ENCODE data around the gene CELF1.

The CELF1 gene

DNA sequence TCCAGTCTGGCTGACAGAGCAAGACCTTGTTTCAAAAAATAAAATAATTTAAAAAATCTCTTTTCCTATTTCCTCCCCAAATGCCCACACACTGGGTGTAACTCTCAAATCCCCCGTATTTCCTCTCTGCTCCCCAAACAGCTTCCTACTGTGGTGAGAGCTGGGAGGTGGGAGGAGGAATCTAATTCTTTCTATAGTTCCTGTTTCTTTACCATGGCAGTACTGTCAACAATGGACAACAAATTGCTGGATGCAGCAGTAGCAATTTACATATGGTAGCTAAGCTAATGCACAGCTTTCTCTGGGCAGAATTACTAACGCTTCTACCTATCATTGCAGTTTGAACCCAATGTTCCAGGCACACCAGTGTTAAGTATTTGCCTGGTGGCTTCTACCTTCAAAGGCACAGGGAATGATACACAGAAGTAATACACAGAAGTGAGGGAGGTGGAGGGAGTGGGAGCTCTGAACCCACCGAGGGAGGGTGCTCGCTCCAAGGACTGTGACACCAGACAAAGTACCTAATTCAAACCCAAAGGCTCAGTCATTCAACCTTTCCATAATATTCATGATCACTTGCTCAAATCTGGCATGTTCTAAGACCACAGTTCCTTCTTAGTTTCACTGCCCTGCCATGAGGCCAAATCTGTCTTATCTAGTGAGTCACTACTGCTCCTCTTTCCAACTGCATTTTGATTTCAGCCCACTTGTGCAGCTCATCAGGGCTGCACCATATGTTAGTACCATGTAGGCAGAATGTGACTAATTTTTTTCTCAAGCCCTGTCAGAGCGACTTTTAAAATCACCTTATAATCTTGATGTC, 37.9 kb downstream of the CELF1 start:
- DNase-seq (ENCODE audit: extremely low spot score, insufficient read length, low read depth) (no peak), FAIRE-seq (peak; percentile 35)

DNA sequence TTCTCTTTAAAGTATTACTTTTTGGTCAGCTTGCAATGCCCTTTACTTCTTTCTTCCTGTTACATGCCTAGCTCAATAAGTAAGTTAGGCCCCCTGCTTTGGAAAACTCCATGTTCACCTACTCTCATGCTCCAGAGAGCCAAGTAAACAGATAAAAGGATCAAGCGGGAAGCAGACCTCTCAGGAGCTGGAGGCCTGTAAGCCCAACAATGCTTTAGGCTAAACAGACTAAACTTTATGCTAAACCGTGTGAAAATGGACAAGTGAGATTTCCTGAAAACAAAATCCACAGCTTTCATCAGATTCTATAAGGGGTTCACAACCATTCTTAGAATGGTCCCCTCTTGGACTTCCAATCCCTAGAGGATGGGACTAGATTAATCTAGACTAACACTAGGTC, 40.2 kb downstream of the CELF1 start:
- FAIRE-seq: no peak
- no peak for DNase-seq (ENCODE audit: extremely low spot score, insufficient read length, low read depth)

DNA sequence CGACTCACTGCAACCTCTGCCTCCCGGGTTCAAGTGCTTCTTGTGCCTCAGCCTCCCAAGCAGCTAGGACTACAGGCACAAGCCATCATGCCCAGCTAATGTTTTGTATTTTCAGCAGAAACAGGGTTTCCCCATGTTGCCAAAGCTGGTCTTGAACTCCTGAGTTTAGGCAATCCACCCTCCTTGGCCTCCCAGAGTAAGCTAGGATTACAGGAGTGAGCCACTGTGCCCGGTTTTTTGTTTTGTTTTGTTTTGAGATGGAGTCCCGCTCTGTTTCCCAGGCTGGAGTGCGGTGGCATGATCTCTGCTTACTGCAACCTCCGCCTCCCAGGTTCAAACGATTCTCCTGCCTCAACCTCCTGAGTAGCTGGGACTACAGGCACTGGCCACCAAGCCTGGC, 41.0 kb downstream of the CELF1 start:
- FAIRE-seq (no peak), DNase-seq (ENCODE audit: extremely low spot score, insufficient read length, low read depth) (no peak)

DNA sequence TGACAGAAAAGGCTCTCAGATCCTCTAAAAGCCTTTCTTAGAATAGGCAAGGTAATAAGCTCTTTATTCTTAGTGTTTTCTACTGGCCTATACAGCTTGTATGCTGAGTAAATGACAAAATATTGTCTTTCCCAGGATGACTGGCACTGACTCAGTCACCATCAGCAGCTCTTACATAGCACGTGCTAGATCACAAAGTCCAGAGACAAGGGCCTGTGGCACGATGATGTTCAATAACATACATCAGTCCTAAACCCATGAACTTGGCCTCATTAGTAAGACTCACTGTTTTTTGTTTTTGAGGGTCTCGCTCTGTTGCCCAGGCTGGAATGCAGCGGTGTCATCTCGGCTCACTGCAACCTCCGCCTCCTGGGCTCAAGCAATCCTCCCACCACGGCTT, 42.7 kb downstream of the CELF1 start:
- FAIRE-seq (no peak), DNase-seq (ENCODE audit: extremely low spot score, insufficient read length, low read depth) (no peak)

DNA sequence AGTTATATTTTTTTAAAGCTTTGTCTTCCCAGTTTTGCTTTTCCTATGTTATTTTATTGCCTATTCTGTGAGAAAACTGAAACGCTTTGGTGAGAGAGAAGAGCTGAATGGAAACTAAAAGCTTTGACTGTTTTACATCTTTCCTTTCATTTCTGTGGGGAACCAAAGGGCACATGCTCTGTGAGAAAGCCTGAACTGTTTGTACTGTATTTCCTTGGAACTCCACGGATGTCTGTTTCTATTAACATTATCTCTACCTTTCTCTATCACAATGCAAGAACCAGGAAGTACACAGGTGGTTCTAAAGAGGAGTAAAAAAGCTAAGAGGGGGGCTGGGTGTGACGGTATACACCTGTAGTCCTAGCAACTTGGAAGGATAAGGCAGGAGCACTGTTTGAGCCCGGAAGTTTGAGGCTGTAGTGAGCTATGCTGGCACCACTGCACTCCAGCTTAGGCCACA, 43.8 kb downstream of the CELF1 start:
- FAIRE-seq (peak; percentile 29), DNase-seq (ENCODE audit: extremely low spot score, insufficient read length, low read depth) (no peak)

DNA sequence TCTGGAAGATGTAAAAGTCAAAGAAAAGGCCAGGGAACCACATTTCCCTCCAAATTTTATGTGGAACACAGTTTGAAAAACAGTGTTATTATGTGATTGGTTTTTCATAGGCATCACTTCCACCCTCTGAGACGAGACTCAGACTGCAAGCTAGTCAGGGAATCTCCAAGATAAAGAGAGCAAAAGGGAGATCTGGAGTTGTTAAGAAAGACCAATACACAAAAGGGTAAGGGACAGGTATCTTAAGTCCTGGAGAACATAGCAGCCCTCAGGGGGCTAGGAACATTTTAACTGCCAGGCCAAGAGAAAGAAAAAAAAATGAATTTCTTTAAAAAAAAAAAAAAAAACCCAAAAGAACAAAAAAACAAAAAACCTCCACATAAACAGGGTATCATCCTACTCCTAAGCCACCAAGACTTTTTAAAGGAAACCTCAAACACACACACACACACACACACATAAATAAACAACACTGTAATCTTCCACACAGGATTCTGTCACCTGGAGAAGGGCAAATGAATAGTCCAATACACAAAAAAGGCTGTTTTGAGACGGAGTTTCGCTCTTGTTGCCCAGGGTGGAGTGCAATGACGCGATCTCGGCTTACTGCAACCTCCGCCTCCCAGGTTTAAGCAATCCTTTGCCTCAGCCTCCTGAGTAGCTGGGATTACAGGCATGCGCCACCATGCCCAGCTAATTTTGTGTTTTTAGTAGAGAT, 44.5 kb downstream of the CELF1 start:
- FAIRE-seq (no peak), DNase-seq (ENCODE audit: extremely low spot score, insufficient read length, low read depth) (no peak)

DNA sequence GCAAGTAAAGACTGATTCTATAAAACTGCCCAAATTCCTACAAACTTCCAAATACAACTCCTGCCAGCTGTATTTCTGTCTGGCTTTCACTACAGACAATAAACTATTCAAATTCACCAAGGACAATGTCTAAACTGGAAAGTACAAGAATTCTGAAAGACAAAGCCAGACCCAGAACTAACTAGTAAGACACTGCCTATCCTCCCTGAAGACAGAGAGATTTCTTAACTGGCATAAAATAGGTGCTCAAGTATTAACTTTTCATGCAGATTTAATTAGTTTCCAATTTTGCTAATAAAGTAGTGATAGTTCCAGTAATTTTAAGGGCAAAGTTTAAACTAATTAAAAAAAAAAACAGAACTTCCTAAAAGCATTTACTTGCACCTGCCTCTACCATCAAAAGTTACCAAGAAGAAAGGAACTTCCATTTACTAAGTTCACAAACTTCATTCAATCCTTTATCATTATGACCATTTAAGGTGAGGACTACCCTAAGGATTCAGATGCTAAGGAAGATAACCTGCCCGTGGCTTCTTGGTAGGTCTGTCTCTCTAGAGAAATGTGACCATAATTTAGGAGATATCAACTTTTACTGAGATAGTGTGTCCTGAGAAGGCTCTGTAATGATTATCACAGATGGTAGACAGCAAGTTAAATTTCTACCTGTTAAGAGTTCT, 45.2 kb downstream of the CELF1 start:
- FAIRE-seq (no peak), DNase-seq (ENCODE audit: extremely low spot score, insufficient read length, low read depth) (no peak)

DNA sequence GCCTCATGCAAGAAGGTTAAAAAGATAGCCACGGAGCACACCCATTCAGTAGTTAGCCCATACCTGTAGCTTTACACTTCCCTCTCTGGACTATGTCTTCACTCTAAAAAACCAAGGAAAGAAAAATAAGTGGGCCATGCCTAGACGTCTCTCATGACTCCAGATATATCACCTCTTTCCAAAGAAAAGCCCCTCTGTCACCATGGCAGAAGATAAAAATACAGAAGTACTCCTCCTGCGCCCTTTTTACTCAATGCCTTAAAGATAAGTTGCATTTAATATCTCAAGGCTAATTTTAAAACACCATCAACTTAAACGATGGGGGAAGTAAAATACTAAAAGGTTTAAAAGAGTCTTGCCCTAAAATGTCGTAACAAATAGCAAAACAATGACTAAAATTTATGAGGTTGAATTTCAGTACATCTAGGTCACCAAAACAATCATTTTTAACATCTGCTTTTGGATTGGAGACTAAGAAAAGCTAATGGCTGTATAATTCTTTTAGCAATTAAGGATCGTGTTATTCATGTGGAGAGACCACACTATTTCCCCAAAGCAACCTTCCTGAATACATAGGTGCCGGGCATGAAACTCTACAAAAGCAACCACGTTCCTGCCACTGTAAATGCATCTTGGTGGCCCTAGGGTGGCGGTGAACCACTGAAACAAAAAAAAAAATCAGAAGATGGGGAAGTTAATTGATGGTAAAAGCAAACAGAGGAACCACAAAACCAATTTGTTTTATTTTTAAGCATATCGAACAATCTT, 46.0 kb downstream of the CELF1 start:
- no peak for FAIRE-seq
- no peak for DNase-seq (ENCODE audit: extremely low spot score, insufficient read length, low read depth)

DNA sequence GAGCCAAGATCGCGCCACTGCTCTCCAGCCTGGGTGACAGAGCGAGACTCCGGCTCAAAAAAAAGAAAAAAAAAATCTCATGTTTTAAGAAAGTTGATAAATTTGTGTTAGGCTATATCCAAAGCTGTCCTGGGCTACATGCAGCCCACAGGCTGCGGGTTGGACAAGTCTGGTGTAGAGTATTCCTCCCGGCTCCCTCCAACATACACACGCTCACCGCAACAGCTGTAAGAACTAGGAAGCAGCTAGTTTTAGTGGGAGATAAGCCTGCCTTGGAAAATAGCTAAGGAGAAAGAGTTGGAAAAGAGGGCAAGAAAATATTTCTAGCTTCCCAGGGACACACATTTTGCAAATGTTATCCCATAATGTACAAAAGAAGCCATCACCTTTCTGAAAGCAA, 46.6 kb downstream of the CELF1 start:
- FAIRE-seq (no peak), DNase-seq (ENCODE audit: extremely low spot score, insufficient read length, low read depth) (no peak)

DNA sequence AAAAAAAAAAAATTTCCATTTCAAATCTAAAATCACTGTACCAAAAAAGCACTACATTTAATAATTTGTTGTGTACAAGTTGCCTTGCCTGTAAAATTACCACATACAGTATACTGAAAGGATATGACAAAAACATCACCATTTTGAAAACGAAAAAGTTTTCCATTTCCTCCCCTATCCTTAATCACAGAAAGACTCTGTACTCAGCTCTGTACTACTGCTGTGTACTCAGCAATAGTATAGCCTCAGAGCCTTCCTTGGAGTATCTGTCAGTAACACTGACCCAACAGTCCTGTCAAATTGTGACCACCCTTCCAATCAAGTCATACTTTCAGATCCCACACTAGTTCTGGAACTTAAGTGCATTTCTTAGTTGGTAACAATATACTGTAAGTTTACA, 48.0 kb downstream of the CELF1 start:
- DNase-seq (ENCODE audit: extremely low spot score, insufficient read length, low read depth) (no peak), FAIRE-seq (no peak)

DNA sequence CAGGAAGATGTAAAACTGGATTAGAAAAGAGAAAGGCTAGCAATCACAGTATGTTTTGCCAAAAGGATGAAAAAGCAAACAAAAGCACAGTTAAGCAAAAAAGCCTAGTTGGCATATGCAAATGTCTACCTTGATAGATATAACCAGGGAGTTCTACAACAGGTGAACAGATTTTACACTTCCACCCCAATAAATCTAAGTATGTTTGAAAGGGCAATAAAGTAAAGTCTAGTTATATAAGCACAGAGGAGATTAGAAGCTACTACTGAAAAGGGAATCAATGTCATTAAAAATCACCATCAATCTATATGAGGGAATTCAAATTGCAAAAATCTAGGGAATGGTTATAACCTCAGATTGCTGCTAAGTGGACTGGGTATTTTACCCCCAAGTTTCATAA, 49.7 kb downstream of the CELF1 start:
- DNase-seq (ENCODE audit: extremely low spot score, insufficient read length, low read depth): no peak
- FAIRE-seq: no peak

DNA sequence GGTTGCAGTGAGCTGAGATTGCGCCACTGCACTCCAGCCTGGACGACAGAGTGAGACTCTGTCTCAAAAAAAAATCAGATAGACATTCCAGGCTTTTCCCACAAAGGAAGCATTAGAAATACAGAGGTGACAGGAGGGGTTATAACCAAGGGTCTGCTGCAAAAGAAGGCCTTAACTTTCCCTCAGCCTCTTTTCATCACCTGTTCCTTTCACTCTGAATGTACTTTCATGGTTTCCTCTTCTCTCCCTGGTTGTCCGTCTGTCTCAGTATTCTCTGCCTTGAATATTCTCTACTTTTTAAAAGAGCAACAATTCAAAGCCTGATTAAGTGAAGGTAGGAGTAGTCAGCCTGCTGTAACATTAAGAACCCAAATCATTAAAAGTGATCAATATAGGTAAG, 50.2 kb downstream of the CELF1 start:
- FAIRE-seq: no peak

DNA sequence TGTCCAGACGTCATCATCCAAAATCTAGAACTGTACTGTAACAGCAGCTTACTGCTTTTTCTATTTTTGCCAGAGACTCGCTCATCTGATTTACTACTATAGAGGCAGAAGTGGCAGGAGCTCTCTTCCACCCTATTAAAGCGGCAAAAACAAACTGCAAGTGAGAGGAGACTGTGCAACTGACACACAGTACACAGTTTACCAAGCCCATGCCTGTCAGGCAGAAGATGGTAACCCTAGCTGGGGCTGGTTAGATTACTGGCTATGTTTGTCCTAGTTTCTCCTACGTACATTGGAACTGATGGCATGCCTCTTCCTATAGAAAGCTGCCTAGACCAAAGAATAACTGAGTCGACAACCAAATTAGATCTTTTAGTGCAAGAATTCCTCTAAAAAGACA, 51.8 kb downstream of the CELF1 start:
- FAIRE-seq: no peak

More for the DNA sequence above, 50.2 kb downstream of the CELF1 start:
- DNase-seq (ENCODE audit: extremely low spot score, insufficient read length, low read depth): no peak

DNA sequence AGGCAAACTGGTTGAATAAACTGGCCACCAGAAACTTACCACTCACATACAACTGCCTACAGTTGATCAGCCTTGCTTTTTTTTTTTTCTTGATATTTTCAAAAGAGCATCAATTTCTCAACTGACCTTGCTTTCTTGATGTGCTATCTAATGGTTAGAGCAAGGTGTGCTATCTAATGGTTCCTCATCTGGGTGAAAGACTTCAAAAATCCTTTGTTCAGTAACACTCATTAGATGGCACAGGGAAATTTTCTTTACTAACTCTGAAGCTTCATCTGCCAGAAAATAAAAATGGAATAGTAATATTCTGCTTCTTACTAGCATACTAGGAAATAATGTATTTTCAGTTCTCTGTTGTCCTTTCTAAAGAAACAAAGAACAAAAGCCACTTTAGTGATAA, 52.8 kb downstream of the CELF1 start:
- FAIRE-seq: no peak
- no peak for DNase-seq (ENCODE audit: extremely low spot score, insufficient read length, low read depth)

More for the DNA sequence above, 51.8 kb downstream of the CELF1 start:
- DNase-seq (ENCODE audit: extremely low spot score, insufficient read length, low read depth): no peak

DNA sequence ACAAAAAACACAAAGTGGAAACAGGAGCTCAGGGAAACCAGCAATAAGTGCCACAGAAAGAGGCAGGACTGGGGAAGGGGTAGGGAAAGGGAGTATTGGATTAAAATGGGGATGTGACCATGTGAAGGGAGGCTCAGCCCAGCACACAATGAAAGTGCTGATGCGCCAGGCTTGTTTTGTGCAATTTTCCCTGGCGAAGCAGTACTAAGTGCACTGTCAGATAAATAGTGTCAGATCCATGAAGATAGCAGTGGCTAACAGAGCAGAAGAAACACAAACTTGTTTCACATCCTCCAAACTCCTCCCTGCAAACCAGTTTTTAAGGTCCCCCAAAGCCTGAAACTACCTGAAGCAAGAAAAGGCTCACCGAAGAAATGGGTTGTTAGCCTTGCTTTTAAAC, 53.3 kb downstream of the CELF1 start:
- no peak for DNase-seq (ENCODE audit: extremely low spot score, insufficient read length, low read depth)
- no peak for FAIRE-seq

DNA sequence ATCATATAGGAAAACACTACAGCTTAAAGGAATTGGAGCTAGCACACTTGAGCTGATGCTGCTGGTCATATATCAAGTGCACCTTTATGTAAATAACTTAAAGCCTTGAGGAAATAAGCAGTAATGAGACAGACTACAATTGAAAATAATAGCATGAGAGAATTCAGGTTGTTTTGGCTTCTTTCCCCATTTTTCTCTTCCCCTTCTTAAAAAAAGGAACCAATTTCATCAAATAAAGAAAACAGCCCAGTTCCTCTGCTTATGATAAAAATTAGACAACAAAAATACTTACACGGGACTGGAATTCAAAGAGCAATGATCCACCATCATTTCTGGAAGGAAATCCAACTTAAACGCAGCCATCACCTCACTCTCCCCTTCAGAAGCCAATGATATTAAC, 53.8 kb downstream of the CELF1 start:
- FAIRE-seq: no peak

DNA sequence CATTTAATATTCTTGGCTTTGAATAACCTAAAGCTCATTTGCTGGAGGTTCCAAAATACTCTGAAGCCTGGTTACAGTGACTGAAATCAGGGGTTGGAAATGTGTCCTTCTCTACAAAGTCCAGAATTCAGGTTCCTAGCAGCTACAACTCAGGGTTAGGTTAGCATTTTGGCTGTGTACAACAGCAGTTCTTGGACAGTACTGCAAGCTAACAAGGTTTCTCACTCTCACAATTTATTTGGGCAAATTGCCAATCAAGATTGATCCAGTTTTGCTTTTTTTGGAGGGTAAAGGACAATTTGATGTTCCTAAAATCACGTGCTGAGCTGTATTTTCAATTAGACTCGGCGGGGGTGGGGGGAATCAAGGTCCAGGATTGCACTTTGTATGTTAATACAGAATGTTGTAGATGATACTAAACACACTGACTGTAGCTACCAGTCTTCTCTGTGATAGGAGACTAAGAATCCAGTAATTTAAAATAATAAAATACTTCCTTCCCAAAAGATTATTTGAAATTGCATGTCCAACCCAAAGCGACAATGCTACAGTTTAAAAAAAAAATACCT, 54.3 kb downstream of the CELF1 start:
- DNase-seq (ENCODE audit: extremely low spot score, insufficient read length, low read depth) (no peak), FAIRE-seq (no peak)

More for the DNA sequence above, 53.8 kb downstream of the CELF1 start:
- DNase-seq (ENCODE audit: extremely low spot score, insufficient read length, low read depth): no peak

DNA sequence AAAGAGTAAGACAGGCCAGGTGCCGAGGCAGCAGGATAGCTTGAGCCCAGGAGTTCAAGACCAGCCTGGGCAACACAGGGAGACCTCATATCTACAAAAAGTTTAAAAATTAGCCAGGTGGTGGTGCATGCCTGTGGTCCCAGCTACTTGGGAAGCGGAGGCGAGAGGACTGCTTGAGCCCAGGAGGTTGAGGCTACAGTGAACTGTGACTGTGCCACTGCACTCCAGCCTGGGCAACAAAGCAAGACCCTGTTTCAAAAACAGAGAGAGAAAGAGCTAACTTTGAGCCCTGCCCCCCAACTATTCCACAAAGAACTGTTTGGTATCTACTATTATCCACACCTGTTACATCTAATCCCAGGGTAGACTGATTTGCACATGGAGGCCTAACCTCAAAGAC, 54.8 kb downstream of the CELF1 start:
- no peak for DNase-seq (ENCODE audit: extremely low spot score, insufficient read length, low read depth)
- FAIRE-seq: no peak

DNA sequence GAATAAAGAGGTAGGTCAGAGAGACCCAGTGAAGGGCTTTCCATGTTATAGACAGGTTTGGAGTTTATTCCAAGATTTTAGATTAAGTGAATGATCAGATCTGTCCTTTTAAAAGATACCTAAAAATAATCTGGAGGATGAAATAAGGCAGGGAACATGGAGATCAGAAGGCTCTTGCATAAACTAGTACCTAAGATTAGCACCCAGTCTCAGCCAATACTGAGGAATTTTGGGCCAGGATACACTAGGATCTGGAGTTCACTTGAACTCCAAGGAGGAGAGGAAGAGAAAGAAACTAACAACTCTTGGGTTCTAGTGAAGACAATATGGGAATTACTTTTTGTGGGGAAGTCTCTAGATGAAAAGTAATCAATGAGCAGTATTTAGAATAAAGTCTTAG, 56.1 kb downstream of the CELF1 start:
- FAIRE-seq: no peak

DNA sequence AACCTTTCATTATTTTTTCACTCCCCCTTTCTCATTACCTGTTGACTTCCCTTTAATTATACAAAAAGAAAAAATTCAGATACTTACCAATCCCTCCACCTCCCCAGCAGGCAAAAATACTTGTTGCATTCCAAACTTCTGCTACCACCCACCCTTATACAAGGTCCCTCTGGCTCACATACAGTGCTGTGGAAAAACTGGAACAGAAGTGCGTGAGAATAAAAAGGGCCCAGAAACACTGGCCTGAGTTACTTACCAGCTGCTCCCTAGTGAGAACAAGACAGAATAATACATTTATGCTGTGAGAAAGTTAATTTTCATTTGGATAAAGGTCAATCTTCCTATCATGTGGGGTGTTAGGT, 57.1 kb downstream of the CELF1 start:
- DNase-seq (ENCODE audit: extremely low spot score, insufficient read length, low read depth) (no peak), FAIRE-seq (no peak)

More for the DNA sequence above, 56.1 kb downstream of the CELF1 start:
- no peak for DNase-seq (ENCODE audit: extremely low spot score, insufficient read length, low read depth)

Data from GM18507 (cell line).